NCI-H510A treated with DMSO at 0.1 percent for 48 hours (cell line): Measurements from ENCODE around the gene GEN1.
"Not testable (repeated sequence)": the region's sequence is repeated elsewhere in the genome, so short reads cannot be mapped to it uniquely, and the experiment has no call there.

Experiments
- DNase-seq: peaks from one replicate; lab custom pipeline; 2025; lab: John Stamatoyannopoulos, UW

Gene GEN1

GRCh38 chr2:17799301-17800120 is 45.6 kb downstream of the GEN1 start:
- no peak for DNase-seq

GRCh38 chr2:17800219-17800618 is 46.3 kb downstream of the GEN1 start:
- peak; percentile 25 for DNase-seq

DNA sequence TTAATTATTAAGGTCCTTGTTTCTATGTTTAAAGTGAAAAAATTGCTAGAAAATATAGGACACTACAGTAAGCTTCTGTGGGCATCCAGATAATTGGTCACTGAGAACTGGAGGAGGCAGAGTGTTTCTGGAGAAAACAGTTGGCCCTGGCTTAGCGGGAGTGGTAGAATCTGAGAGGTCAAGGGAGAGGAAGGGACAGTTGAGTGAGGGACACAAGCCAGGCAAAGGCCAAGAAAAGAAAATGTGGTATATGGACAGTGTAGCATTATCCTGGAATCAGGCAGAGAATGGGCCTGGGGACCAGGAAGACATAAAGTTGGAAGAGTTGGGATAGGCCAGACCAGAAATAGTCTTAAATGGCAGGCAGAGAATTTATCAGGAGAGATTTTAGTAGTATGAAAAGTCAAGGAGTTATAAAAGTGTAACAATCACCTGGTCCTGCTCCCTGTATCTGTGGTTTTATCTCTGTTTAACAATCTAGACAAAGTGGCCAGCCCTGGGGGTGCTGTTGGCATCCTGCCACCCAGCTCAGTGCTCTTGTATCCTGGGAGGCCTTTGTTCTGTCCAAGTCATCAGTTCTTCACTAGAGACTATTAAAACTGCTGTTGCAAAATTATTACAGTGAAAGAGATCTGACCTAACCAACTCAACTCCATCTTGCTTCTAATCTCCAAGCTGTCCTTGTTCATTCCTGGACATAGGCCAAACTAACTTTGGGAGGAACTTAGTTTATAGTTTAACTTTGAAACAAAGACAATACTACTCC is 46.9 kb downstream of the GEN1 start:
- DNase-seq, result peak; percentile 48

DNA sequence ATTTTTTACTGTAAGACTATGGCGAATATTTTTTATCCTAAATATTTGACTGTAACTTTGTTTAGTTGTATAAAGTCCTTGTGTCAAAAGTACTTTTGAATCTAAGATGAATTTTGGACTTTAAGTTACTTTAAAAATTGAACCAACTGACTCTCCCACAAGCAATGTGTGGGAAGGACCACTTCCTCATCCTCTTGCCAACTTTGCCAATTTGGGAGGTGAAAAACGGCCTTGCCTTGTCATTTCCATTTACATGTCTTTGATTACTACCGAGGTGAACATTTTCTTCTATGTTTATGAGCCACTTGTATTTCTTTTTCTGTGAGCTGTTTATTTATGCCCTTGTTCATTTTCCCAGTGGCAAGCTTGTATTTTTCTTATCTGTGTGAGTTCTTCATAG is 49.6 kb downstream of the GEN1 start:
- DNase-seq, result no peak

DNA sequence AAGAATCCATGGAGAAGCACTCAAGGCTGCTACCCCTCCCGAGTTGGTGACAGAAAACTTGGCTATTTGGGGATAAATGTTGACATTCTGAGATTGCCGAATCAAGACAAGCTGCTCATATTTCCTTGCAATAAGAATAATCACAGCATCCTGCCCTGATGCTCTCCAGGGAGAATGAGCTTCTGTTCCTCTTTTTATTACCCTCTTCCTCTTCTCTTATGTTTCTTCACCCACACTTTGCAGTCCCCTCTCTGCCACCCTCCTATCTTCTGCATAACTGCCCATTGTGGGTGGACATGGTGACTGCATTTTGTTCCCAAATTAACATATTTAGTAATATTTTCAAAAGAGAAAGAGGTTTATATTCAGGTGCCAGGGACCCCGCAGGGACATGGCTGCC is 50.4 kb downstream of the GEN1 start:
- DNase-seq, result no peak

GRCh38 chr2:17805166-17805565 is 51.2 kb downstream of the GEN1 start:
- no peak for DNase-seq

DNA sequence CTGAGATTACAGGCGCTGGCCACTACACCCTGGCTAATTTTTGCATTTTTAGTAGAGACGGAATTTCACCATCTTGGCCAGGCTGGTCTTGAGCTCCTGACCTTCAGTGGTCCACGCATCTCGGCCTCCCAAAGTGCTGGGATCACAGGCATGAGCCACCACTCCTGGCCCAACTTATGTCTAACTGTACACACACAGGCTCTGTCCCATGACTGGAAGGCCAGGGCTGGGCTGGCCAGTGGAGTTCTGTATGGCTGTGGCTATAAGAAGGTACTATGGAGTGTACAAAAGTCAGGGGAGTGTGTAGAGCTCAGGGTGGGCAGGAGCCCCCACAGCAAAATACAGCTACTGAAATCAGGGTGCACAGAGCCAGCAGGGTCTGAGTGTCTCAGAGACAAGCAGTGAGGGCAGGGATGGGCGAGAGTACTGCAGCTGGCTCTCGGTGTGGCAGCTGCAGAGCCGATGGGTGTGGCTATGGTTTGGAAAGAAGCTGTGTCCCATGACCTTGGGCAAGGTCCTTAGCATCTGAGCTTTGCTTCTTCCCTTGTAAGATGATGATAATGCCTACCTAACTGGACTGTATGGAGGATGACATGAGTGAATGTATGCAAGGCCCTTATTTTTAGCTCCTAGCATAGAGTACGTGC is 51.9 kb downstream of the GEN1 start:
- DNase-seq, result no peak

DNA sequence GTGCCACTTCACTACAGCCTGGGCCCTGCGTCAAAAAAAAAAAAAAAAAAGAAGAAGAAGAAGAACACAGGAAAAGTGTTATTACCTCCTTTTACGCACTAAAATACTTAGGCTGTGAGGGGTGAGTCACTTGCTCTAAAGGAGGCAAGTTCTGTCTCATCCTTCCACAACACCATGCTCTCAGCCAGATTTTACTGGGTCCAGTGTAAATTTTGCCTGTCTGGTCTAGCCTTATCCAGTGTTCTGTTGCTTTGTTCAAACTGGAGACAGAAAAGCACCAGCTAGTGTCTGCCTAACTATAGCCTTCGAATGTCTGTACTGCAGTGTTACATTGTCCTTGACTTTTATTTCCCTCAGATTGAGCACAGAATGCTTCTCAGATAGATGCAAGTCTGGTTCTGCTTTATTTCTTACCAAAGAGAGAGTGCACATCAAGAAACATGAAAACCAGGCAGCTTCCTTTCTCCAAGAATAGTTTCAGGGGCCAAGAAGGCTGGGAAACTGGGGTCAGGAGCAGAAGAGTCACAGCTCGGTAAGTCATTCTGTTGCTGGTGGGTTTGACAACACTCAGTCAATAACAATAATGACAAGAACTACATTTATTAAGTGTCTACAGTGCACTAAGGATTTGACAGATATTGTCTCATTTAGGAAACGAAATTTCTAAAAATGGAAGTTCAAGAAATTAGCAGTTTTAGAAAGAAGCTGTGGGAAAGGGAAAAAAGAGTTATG is 59.2 kb downstream of the GEN1 start:
- DNase-seq, result no peak

DNA sequence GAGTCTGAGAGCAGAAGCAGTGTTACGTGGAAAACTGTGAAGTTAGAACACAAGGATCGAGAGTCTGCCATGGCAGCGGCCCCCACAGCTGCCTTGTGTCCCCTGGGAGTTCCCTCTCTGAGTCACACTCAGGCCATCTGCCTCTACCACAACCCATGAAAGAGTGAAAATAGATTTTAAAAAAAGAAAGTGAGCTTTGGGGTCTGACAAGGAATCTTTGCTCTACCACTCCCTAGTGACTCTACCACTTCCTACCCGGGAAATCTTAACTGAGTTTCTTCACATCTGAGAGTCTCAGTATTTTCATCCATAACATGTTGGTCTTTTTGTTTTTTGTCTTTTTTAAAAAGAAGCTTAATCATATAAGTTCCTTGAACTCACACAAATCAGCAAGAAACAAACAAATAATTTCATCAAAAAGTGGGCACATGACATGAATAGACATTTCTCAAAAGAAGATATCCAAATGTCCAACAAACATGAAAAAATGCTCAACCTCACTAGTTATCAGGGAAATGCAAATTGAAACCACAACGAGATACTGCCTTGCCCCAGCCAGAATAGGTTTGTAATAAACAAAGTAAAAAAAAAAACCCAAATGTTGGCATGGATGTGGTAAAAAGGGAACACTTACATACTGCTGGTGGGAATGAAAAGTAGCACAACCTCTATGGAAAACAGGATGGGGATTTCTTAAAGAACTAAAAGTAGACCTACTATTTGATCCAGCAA is 60.0 kb downstream of the GEN1 start:
- no peak for DNase-seq

- no peak for DNase-seq
These were observed 60.7 kb downstream of the GEN1 start for GRCh38 chr2:17814601-17815000.

DNA sequence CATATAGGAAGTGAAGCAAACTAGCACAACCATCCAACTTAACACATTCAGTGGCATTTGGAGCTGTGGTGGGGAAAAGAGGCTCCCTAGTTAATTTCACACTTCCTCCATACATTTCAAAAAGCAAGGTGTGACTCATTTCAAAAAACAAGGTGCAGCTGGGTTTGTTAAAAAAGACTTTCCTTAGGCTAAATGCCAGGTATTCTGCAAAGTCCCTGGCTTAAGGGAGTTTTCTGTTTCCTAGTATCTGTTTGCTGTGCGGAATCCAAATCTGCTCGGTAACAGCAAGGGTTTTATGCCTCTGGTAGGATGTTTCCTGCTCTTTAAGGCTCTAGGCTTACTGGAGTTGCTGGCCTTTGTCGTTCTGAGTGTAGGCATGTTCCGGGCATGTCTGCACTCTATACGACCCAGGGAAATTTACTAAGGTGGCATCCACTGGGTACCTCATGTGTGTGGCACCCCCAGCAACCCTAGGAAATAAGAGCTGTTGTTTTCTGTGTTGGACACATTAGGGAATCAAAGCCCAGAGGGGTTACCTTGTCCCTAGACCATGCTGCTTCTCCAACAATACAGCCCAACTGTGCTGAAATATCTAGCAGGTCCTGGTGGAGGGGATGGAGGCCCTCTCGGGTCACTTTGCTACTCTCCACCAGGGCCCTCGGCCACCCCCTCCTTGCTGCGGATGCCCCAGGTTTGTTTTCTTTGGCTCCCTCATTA is 61.7 kb downstream of the GEN1 start:
- DNase-seq, result no peak

DNA sequence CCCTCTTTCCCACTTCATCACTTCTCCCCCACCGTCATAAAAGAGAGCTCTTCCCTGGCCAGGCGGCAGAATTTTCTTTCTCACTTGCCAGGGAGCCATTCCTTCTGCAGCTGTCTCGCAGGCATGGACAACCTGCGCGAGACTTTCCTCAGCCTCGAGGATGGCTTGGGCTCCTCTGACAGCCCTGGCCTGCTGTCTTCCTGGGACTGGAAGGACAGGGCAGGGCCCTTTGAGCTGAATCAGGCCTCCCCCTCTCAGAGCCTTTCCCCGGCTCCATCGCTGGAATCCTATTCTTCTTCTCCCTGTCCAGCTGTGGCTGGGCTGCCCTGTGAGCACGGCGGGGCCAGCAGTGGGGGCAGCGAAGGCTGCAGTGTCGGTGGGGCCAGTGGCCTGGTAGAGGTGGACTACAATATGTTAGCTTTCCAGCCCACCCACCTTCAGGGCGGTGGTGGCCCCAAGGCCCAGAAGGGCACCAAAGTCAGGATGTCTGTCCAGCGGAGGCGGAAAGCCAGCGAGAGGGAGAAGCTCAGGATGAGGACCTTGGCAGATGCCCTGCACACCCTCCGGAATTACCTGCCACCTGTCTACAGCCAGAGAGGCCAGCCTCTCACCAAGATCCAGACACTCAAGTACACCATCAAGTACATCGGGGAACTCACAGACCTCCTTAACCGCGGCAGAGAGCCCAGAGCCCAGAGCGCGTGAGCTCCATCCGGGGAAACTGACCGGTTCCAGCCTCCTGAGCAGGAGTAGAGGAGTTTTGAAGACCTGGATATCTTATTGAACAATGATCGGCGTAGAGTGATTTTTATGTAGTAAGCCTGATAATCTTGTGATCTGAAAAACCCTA is 62.7 kb downstream of the GEN1 start, which contains the start of gene MSGN1:
Gene MSGN1 (plus strand): TSS at position 65 of the 850 bp plus-strand sequence. CDS start 59 bp downstream, at position 124.
- no peak for DNase-seq

DNA sequence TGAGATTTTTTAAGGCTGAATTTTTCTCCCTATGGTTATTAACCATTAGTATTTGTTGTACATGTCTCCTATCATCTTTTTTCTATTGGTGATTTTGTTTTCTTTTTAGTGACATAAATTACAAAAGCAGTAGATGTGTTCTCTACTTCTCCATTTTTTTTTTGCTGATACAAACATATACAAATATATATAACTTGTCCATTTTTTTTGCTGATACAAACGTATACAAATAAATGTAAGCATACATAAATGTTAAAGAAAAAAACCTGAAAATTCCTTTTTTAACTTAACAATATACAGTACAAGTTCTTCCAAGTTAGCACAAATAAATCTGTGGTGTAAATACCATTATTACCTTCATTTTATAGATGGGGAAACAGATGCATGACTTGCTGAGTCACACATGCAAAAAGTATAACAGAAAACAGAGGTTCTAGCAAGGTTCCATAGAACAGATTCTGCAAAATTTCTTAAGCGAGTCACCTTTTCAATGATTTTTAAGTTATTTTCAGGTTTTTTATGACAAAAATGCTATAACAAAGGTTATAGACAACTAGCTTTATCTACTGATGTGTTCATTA is 64.4 kb downstream of the GEN1 start:
- DNase-seq, result no peak

GRCh38 chr2:17821080-17821479 is 67.1 kb downstream of the GEN1 start:
- DNase-seq, result no peak

DNA sequence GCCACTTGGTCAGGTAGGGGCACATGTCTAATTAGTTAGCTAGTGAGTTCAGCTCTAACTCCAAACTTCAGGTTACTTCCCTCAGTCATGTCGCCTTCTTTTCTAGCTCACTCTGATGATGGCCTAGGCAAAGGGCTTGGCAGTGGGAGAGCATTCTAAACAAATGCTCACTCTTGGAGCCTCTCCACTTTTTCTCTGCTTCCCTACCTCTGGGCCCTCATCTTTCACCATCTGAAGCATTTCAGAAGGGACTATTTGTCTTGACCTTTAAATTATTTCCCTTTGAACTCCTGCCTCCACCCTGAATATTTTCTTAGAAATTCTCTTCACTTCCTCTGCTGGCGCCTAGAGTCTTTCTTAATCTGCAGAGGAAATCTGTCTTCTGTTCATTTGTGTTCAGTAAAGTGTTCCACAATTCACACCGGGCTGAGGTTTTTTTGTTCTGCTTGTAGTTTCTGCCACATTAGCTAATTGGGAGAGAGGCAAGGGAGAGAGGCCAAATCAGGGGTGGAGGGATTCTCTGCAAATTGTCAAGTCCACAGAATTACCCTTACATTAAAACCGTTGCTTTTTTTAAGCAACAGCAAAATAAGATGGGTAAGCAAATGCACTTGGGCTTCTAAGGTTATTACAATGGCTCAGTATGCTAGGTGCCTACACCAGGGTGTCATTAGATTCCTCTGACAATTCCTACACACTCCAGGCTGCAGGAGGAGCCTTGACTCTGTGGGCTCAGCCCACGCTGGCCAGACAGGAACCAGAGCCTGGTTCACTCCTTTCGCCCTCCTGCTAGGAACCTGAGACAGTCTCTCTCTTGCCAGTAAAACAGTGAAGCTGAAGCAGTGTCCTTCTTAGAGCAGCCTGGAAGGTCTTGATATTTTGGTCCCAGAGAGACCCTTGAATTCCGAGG is 67.9 kb downstream of the GEN1 start:
- DNase-seq, result no peak

DNA sequence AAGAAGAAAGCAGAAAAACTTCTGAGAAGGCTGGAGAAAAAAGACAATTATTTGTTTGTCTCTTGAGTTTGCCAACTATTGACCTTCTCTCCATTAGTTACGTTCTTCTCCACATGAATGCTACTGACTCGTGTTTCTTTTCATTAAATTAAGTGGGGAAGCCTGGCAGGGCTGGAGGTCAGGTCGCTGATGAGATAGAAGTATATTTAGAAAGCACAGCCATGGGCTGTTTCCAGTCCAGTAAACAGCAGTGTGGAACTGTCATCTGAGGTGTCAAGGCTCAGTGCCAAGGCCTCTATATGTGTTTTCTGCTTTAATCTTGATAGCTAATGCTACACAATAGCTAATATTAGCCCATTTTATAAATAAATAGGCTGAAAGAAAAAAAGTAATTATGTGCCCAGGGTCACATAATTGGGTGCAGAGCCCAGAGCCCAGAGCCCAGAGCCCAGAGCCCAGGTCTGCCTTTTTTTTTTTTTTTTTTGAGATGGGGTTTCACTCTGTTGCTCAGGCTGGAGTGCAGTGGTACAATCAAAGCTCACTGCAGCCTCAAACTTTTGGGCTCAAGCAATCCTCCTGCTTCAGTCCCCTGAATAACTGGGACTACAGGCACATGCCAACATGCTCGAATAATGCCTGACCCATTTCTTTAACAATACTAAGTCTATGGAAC is 68.6 kb downstream of the GEN1 start:
- DNase-seq, result no peak

- DNase-seq, result not testable (repeated sequence)
These were observed 69.7 kb downstream of the GEN1 start for GRCh38 chr2:17823646-17824045.

DNA sequence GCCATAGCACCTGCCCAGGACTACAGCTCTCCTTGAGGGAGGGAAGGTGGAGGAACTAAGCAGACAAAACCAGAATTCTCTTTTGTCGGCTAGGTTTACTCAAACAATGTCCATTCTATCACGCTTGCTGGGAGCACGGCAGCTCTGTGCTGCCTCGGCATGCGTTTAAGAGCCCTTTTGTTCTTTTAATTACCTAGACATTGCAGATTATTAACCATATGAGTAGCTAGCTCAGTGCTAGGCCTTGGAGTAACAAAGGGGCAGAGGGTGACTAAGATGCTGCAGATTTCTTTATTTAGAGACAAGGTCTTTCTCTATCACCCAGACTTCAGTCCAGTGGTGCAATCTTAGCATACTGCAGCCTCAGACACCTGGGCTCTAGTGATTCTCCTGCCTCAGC is 73.4 kb downstream of the GEN1 start:
- DNase-seq, result no peak
